ENCODE measurements around the gene CTU1.

CTU1 gene

GRCh38 chr19:51102991-51103390, 5.2 kb downstream of the CTU1 start:
- no peak for DNase-seq

- DNase-seq: no peak
Measured at GRCh38 chr19:51101171-51101865, 6.9 kb downstream of the CTU1 start.

GRCh38 chr19:51100601-51101000, 7.6 kb downstream of the CTU1 start:
- no peak for DNase-seq

GRCh38 chr19:51099047-51099382, 9.2 kb downstream of the CTU1 start:
- no peak for DNase-seq

GRCh38 chr19:51098365-51099046, 9.7 kb downstream of the CTU1 start:
- DNase-seq: no peak

GRCh38 chr19:51097796-51098195, 10.4 kb downstream of the CTU1 start:
- no peak for DNase-seq

GRCh38 chr19:51097166-51097738, 11.0 kb downstream of the CTU1 start:
- DNase-seq: peak; percentile 3

- no peak for DNase-seq
Measured at GRCh38 chr19:51096473-51097165, 11.6 kb downstream of the CTU1 start.

GRCh38 chr19:51094696-51095279, 13.4 kb downstream of the CTU1 start:
- no peak for DNase-seq

- no peak for DNase-seq
Measured at GRCh38 chr19:51093510-51094345, 14.5 kb downstream of the CTU1 start.

GRCh38 chr19:51093101-51093500, 15.1 kb downstream of the CTU1 start:
- no peak for DNase-seq

GRCh38 chr19:51091895-51092873, 16.0 kb downstream of the CTU1 start:
- DNase-seq: no peak

GRCh38 chr19:51091126-51091525, 17.1 kb downstream of the CTU1 start:
- DNase-seq: no peak

GRCh38 chr19:51090471-51090870, 17.7 kb downstream of the CTU1 start:
- DNase-seq: no peak

GRCh38 chr19:51089786-51090185, 18.4 kb downstream of the CTU1 start:
- DNase-seq: no peak

GRCh38 chr19:51086153-51086850, 21.9 kb downstream of the CTU1 start:
- no peak for DNase-seq

- no peak for DNase-seq
Measured at GRCh38 chr19:51084505-51084904, 23.7 kb downstream of the CTU1 start.

- no peak for DNase-seq
Measured at GRCh38 chr19:51083783-51084182, 24.4 kb downstream of the CTU1 start.

- no peak for DNase-seq
Measured at GRCh38 chr19:51083181-51083580, 25.0 kb downstream of the CTU1 start.

- DNase-seq: no peak
Measured at GRCh38 chr19:51082611-51083010, 25.6 kb downstream of the CTU1 start, which contains the start of gene KLK14. Gene KLK14, minus strand, starts transcription at chr19:51082887. Its CDS starts 273 bp downstream, at chr19:51082614.
